GM21528 (cell line): Measurements from ENCODE around the gene ASXL2.
"Not testable (repeated sequence)": the region's sequence is repeated elsewhere in the genome, so short reads cannot be mapped to it uniquely, and the experiment has no call there.

Source experiments
- ATAC-seq: cut with Tn5 transposase; IDR thresholded peaks from one replicate; pipeline ENCODE4 v1.9.1; 2021; ENCODE audit warnings: mild to moderate bottlenecking, moderate library complexity; ENCODE audit not compliant: unreplicated experiment, low FRiP score

The ASXL2 gene

DNA sequence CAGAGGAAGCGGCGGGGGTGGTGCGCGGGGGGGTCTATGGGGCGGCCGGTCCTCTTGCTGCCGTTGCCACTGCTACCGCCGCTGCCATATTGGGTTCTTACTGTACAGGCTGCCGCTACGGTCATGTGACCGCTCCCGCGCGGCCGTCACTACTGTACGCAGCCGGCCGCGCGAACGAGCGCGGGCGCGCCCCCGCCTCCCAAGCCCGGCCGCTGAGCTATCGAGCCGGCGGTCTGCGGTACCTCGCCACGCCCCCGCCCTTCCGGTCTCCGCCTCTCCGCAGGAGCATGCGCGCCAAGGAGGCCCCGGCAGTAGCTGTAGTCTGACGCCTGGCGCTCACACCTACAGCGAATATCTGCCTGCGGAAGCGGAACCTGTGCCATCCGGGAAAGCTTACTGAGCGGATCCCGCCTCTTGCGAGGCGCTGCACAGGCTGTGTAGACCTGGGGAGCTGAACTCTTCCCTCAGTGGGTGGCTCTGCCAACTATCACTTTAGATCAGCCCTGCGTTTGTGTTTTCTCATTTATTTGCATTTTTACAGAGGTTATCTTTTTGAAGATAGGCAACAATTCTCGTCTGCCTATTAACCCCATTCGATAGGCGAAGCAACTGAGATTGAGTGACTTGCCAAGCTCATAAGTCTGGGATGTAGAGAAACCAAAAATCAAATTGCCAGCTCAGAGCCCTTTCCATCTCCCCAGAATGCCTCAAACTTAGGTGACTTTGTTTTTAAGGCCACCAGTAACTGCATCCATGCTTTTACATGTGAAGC, at the start of gene ASXL2:
ASXL2 (minus strand) TSS at position 127 of the 772 bp plus-strand sequence. CDS start 265 bp downstream, outside the sequence.
- ATAC-seq, result peak; percentile 91

- ATAC-seq, result no peak
Measured at GRCh38 chr2:25926984-25927756, 48.9 kb upstream of the ASXL2 start.

- ATAC-seq, result no peak
Measured at GRCh38 chr2:25922501-25922900, 44.2 kb upstream of the ASXL2 start.

DNA sequence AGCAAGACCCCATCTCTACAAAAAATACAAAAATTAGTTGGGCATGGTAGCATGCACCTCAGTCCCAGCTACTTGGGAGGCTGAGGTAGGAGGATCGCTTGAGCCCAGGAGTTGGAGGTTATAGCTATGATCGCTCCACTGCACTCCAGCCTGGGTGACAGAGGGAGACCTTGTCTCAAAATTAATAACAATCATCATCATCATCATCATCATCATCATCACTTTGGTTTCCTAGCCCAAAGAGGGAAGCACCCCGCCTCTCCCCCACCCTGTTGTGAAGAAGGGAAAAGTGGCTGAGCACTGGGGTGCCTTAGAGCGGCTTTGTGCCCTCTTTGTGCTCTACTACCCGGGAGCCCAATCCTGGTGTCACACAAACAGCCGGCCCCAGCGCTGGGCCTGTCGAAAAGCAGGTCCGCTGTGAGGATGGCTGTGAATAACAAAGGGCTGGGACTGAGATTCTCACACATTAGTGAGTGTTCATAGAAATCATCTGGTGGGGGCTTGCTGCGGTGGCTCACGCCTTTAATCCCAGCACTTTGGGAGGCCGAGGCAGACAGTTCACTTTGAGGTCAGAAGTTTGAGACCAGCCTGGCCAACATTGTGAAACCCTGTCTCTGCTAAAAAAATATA, 42.6 kb upstream of the ASXL2 start:
- no peak for ATAC-seq

DNA sequence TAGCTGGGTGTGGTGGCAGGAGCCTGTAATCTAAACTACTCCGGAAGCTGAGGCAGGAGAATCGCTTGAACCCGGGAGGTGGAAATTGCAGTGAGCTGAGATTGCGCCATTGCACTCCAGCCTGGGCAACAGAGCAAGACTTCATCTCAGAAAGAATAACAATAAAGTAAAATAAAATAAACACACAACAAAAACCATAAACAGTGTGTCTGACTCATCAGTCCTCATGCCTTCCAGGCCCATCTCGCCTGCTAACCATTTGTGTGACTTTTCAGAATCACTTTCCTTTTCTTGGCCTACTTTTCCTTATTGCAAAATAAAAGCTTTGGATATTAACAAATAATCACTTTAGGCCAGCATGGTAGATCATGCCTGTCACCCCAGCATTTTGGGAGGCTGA, 42.0 kb upstream of the ASXL2 start:
- ATAC-seq, result no peak

GRCh38 chr2:25917832-25918231, 39.5 kb upstream of the ASXL2 start:
- no peak for ATAC-seq

DNA sequence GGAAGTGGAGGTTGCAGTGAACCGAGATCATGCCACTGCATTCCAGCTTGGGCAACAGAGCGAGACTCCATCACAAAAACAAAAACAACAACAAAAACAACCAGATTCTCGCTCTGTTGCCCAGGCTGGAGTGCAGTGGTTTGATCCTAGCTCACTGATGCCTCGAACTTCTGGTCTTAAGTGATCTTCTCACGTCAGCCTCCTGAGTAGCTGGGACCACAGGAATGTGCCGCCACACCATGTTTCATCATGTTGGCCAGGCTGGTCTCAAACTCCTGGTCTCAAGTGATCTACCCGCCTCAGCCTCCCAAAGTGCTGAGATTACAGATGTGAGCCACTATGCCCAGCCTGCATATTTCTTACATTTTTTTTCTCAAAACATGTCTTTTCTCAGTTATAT, 39.1 kb upstream of the ASXL2 start:
- ATAC-seq, result not testable (repeated sequence)

- ATAC-seq, result not testable (repeated sequence)
Measured at GRCh38 chr2:25915944-25916772, 37.9 kb upstream of the ASXL2 start.

GRCh38 chr2:25915411-25915810, 37.1 kb upstream of the ASXL2 start:
- not testable (repeated sequence) for ATAC-seq

DNA sequence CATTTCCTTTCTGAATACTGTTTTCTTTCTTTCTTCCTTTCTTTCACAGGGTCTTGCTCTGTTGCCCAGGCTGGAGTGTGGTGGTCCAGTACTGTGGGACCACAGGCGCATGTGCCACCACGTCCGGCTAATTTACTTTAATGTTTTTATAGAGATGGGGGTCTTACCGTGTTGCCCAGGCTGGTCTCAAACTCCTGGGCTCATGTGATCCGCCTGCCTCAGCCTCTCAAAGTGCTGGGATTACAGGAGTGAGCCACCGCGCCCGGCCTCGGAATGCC, 35.3 kb upstream of the ASXL2 start:
- not testable (repeated sequence) for ATAC-seq

DNA sequence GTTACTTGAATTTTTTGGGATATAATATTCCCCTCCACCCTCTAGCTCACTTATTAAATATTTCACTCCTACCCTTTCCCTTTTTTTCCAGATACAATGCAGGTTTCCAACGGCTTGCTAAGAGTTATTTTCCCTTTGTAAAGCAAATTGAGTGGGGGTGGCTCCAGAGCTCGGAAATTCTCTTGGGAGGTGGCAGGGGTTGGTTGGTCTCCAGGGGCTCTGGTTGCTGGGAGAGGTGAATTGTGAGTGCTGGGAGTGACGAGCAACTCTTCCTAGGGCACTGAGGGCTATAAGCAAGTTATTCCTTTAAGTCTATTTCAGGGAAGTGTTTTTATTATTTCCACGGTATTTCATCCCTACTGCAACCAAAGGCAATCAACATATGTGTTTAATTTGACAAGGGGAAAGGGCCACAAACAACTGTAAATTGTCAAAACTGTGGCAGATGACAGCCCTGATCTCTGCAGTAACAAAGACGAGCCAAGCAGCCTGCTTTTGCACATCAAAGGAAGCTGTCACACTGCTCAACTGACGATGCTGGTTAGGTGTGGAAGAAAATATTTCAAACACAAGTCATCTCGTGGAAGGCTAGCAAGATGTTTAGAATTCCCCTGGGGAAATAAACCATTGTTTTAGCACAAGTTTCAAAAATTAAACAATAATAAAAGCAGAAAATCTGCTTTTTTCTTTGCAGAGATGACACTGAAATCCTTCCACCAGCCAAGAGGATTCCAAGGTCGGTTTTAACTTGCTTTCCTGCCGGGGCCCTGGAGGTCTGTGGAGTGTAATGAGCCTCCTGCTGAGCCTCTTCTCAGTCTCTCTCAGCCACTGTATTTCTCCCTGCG, 34.8 kb upstream of the ASXL2 start:
- no peak for ATAC-seq

DNA sequence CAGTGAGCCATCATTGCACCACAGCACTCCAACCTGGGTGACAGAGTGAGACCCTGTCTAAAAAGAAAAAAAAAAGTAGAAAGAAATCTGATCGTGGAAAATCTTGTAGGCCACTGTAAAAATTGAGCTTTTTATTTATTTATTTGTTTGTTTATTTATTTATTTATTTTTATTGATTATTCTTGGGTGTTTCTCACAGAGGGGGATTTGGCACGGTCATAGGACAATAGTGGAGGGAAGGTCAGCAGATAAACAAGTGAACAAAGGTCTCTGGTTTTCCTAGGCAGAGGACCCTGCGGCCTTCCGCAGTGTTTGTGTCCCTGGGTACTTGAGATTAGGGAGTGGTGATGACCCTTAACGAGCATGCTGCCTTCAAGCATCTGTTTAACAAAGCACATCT, 31.3 kb upstream of the ASXL2 start:
- not testable (repeated sequence) for ATAC-seq

- no peak for ATAC-seq
Measured at GRCh38 chr2:25905126-25905525, 26.8 kb upstream of the ASXL2 start.

DNA sequence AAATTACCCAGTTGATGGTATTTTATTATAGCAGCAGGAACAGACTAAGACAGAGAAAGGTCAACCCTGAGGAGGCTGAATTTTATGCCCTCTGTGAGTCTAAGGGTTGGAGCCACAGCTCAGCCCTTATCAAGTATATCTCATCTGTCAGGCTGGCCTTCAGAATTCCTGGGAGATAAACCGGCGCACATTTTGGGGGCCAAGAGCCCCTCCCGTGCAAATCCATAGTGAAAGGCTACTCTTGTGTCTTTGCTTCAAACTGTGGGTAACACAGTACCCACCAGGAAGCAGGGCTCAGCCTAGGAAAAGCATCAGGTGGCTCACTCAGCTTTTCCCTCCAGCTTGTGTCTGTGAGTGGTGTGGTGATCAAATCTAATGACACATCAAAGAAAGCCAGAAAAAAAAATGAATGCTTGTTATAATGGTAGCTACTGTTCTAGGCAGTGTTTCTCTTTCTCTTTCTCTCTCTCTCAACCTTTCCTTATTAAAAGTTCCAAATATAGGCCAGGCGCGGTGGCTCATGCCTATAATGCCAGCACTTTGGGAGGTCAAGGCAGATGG, 25.0 kb upstream of the ASXL2 start:
- no peak for ATAC-seq

DNA sequence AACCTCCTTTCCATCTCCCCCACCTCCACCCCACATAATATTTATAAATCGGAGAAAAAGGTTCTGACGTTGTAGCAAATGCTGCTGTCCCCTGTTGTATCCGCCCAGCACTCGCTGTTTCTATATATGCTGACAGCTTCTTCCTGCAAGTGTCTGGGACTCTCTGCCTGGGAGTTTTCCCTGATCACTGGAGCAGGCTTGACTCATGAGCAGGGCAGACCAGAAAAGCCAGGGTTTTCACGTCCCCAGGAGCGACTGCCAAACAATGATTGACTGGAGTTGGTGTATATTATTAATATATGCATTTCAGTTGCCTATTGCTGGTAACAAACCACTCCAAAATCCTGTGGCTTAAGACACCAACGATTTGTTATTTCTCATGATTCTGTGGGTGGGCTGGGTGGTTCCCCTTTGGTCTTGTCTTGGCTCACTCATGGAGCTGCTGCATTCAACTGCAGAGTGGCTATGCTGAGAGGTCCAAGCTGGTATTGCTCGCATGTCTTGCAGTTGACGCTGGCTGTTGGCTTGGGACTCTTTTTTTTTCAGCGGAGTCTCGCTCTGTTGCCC, 21.2 kb upstream of the ASXL2 start:
- ATAC-seq, result no peak

DNA sequence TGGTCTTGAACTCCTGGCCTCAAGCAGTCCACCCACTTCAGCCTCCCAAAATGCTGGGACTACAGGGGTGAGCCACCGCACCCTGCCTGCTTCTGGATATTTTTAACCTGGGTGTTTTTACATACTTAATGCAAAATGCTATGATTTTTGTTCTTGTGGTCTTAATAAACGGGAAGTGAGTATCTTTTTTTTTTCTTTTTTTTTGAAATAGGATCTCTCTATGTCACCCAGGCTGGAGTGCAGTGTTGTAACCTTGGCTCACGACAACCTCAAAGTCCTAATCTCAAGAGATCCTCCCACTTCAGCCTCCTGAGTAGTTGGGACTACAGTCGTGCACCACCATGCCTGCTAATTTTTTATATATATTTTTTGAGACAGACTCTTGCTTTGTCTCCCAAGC, 19.2 kb upstream of the ASXL2 start:
- ATAC-seq, result no peak

DNA sequence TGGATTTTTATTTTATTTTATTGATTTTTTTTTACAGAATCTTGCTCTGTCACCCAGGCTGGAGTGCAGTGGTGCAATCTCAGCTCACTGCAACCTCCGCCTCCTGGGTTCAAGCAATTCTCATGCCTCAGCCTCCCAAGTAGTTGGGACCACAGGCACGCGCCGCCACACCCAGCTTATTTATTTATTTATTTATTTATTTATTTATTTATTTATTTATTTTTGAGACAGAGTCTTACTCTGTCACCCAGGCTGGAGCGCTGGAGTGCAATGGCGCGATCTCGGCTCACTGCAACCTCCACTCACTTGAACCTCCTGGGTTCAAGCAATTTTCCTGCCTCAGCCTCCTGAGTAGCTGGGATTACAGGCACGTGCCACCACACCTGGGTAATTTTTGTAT, 18.0 kb upstream of the ASXL2 start:
- not testable (repeated sequence) for ATAC-seq

DNA sequence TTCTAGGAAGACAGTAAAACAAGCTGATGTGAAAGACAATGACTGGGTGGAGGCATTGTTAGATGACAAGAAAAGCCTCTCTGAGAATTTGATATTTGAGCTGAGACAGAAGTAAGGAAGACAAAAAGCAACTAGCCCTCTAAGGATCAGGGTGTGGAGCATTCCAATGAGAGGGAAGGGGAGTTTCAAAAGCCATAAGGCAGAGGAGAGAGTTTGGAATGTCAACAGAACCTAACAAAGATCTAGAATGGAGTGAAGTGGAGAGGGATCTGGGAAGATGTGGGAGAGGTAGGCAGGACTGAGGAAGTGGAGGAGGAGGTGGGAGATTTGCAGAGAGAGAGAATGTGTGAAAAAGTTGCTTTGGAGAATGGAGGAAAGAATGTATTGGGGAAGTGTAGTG, 17.3 kb upstream of the ASXL2 start:
- no peak for ATAC-seq

- no peak for ATAC-seq
Measured at GRCh38 chr2:25895018-25895417, 16.7 kb upstream of the ASXL2 start.
